Measurements from ENCODE around the gene ALOX15B.
A peak's percentile ranks its signal among the peaks of the same experiment; 100 is the strongest.

The ALOX15B gene
- 0 reads per million in 3 experiments for total RNA-seq

GRCh38 chr17:8038954-8039610 is at the start of gene ALOX15B:
TSS of gene ALOX15B (plus strand) at chr17:8039059. CDS start at chr17:8039156, 97 bp downstream.
- no peak for DNase-seq

DNA sequence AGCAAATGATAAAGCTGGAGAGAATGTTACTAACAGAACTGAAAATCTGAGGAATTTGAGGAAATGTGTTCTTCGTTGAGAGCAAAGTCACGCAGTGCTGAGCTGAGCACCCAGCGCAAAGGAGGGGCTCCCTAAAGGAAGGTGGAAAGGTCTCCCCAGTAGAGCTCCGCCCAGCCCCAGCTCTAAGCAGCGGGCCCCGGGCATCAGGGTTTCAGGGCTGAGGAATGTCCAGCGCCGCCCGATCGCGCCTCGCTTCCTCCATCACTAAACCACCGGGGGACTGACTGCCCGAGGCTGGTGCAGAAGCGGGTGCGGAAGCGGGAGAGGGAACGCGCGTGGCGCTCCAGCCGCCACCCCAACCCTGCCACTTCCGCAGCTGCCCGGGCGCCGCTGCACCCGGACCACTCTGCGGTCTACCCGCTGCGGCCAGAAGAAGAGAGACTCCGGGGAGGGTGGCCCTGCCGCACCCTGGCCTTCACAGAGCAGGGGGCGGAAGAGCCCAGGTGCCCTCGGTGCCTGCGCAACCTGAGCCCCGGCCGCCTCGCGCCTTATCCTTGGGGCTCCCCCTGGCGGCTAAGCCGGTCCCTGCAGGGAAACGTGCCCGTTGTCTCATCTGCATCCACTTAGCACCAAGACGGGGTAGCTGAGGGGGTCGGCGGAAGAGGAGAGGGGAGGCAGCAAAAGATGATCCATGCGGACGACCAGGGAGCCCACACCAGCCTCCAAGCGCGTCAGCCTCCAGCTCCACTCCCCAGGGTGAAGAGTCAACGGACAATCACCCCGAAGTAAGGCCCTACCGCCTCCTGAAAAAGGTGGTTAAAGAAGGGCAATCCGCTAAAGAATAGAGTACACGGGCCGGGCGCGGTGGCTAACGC is 48.8 kb upstream of the ALOX15B start:
- DNase-seq, result peak; percentile 84

GRCh38 chr17:7992516-7992915 is 46.3 kb upstream of the ALOX15B start:
- no peak for DNase-seq

GRCh38 chr17:7992924-7993323 is 45.9 kb upstream of the ALOX15B start:
- no peak for DNase-seq

GRCh38 chr17:7993972-7994589 is 44.8 kb upstream of the ALOX15B start:
- no peak for DNase-seq

DNA sequence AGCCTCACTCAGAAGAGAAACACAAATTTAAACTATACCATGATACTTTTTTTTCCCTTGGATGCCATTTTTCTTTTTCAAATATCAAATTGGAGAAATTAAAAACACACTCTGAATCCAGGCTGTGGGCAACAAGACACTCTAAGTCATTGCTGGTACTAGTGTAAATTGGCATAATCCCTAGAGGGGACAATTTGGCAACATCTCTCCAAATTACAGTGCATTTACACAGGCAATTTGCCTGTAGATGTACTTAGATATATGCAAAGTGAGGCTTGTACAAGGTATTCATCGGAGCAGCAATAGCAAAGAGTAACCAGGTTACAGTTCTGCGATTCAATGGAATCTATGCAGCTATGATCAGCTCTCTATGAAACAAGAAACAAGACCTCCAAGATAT is 43.1 kb upstream of the ALOX15B start:
- DNase-seq, result no peak

- DNase-seq, result no peak
Measured at GRCh38 chr17:7997186-7997585, 41.7 kb upstream of the ALOX15B start.

GRCh38 chr17:8001976-8002720 is 36.7 kb upstream of the ALOX15B start, which contains the start of gene GUCY2D:
TSS of gene GUCY2D (plus strand) at chr17:8002615. CDS start at chr17:8003048, 433 bp downstream.
- DNase-seq, result no peak

GRCh38 chr17:8002721-8003593 is 35.9 kb upstream of the ALOX15B start:
- DNase-seq, result no peak

DNA sequence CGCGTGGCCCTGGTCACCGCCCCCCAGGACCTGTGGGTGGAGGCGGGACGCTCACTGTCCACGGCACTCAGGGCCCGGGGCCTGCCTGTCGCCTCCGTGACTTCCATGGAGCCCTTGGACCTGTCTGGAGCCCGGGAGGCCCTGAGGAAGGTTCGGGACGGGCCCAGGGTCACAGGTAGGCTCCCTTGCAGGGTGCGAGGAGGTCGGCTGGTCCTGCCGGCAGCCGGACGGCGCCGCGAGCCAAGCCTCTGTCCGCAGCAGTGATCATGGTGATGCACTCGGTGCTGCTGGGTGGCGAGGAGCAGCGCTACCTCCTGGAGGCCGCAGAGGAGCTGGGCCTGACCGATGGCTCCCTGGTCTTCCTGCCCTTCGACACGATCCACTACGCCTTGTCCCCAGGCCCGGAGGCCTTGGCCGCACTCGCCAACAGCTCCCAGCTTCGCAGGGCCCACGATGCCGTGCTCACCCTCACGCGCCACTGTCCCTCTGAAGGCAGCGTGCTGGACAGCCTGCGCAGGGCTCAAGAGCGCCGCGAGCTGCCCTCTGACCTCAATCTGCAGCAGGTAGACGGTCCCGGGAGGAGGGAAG is 35.2 kb upstream of the ALOX15B start:
- DNase-seq, result no peak

GRCh38 chr17:8004899-8005298 is 34.0 kb upstream of the ALOX15B start:
- no peak for DNase-seq

DNA sequence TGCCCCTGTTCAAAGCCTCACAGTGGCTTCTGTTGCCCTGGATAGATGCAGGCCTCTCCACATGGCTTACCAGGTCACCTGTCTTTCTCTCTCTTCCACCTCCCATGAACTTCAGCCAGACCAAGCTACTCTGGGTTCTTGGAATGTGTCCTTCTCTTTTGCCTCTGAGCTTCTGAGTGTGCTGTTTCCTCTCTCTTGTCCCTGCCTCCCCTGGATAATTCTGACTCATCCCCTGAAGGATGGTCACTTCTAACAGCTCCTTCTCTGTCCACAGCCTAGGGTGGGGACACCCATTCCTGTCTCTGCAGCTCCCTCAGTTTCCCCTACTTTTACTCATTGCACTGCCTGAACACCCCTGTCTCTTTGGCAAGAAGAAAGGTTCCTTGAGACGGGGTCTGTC is 33.5 kb upstream of the ALOX15B start:
- no peak for DNase-seq

DNA sequence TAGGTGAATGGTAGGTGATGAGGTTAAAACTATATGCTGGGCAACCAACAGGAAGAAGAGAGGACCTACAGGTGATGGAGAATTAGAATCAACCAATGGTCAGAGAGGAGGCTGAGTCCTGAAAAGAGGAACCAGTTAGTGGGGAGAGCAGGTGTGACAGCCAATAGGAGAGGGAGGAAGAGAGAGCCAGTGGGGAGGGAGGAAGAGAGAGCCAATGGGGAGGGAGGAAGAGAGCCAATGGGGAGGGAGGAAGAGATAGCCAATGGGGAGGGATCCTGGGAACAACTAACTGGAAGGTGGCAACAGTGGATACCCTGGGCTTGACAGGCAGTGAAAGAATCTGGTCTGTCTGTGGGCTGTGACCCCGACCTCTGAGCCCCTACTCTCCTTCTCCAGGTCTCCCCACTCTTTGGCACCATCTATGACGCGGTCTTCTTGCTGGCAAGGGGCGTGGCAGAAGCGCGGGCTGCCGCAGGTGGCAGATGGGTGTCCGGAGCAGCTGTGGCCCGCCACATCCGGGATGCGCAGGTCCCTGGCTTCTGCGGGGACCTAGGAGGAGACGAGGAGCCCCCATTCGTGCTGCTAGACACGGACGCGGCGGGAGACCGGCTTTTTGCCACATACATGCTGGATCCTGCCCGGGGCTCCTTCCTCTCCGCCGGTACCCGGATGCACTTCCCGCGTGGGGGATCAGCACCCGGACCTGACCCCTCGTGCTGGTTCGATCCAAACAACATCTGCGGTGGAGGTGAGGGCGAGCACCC is 32.7 kb upstream of the ALOX15B start:
- DNase-seq, result no peak

DNA sequence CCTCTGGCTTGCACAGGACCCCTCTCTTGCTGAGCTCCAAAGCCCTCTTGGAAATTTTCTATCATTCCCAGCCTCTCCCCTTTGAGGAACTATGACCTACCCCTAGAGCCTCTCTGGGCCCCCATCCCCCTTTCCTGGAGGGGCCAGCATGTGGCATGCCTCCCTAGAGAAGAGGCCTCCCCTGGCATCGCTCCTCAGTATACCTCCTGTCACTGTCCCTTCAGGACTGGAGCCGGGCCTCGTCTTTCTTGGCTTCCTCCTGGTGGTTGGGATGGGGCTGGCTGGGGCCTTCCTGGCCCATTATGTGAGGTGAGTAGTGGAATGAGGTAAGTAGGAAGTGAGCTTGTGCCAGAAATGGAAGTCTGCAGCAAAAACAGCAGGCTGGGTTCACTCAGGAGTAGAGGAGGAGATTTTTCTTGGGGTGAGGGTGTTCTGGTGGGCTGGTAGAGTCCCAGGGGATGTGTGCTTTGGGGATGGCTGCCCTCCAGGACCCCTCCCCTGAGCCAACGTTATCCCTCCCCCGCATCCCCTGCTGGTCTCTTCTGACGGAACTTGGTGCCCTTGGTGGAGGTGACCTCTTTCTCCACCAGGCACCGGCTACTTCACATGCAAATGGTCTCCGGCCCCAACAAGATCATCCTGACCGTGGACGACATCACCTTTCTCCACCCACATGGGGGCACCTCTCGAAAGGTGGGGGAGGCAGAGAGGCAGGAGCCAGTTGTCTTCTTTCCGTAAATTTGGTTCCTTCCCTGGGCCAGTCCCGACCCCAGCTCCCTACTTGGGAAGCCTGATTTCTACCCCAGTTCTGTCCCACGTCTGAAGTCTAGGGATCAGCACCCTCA is 31.8 kb upstream of the ALOX15B start:
- no peak for DNase-seq

DNA sequence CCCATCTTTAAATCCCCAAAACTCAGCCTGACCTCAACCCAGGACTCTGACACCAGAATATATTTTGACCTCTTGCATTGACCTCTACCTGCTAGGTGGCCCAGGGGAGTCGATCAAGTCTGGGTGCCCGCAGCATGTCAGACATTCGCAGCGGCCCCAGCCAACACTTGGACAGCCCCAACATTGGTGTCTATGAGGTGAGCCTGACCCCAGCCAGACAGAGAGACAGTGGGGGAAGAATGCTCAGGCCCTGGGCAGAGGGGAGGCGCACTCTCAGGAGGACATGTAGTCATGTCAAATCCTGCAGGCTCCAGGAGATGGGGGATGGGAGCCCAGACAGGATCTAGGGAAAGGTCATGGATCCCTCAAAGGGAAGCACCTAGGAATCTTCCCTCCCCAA is 31.0 kb upstream of the ALOX15B start:
- no peak for DNase-seq

DNA sequence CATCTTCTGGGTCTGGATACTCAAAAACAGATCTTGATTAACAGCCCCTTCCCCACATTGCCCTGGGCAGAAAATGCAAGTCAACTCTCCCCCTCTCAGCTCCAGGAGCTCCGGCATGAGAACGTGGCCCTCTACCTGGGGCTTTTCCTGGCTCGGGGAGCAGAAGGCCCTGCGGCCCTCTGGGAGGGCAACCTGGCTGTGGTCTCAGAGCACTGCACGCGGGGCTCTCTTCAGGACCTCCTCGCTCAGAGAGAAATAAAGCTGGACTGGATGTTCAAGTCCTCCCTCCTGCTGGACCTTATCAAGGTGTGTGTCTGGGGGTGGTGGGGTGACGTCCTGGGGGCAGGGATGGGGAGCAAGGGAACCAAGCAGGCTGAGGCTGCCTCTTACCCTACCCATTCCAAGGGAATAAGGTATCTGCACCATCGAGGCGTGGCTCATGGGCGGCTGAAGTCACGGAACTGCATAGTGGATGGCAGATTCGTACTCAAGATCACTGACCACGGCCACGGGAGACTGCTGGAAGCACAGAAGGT is 26.7 kb upstream of the ALOX15B start:
- no peak for DNase-seq

GRCh38 chr17:8012996-8013640 is 25.7 kb upstream of the ALOX15B start:
- no peak for DNase-seq

- no peak for DNase-seq
Measured at GRCh38 chr17:8013731-8014557, 24.9 kb upstream of the ALOX15B start.
